Naive thymus-derived CD4-positive, alpha-beta T cell (primary cell): ENCODE data around the gene WDR26. TPM values are rescaled to one million over a fixed set of nuclear protein-coding genes. Genes with fewer than 3 reads are reported as not detected.

Experiments used
- ATAC-seq: fragments of 150-1000 bp; cut with Tn5 transposase; 2 replicates; pipeline ENCODE4 v1.10.0; 2021; ENCODE audit warnings: mild to moderate bottlenecking, moderate library complexity
- CTCF ChIA-PET: fragments of 350-600 bp; sonication (Branson Sonifier 250); formaldehyde crosslinking; loops from one replicate; lab custom pipeline; 2021; ENCODE audit warnings: antibody characterized with exemption; lab: Charles Lee
- POLR2A ChIA-PET: fragments of 350-600 bp; sonication (Branson Sonifier 250); formaldehyde crosslinking; loops from one replicate; lab custom pipeline; 2021; ENCODE audit warnings: antibody characterized with exemption, inconsistent platforms; lab: Charles Lee
- DNase-seq, 9 donors: peaks; one replicate each; pipeline versions ENCODE4 v3.0.0 to v3.0.0-alpha.2; 2020 to 2022; ENCODE audit warnings: mixed read lengths in 1 of 9
- H3K27ac ChIP-seq: one replicate; pipeline ENCODE4 v1.7.0; 2013; ENCODE audit warnings: mild to moderate bottlenecking, low read depth, low read length, moderate library complexity
- H3K27me3 ChIP-seq, 2 donors: one replicate each; pipeline ENCODE4 v1.7.0; 2013; ENCODE audit warnings: low read length in 2 of 2, mild to moderate bottlenecking in 2 of 2, moderate library complexity in 2 of 2; ENCODE audit not compliant: control insufficient read depth in 2 of 2, insufficient read depth in 2 of 2
- H3K36me3 ChIP-seq, 3 experiments: 1 replicate in 2 of 3; 2 replicates in 1 of 3; pipeline ENCODE4 v1.7.0; 2013; ENCODE audit warnings: low read length in 3 of 3, mild to moderate bottlenecking in 3 of 3, moderate library complexity in 1 of 3; ENCODE audit not compliant: insufficient read depth in 3 of 3, control insufficient read depth in 2 of 3
- H3K4me1 ChIP-seq, 2 donors: one replicate each; pipeline ENCODE4 v1.7.0; 2013; ENCODE audit warnings: low read length in 2 of 2, mild to moderate bottlenecking in 2 of 2, moderate library complexity in 1 of 2; ENCODE audit not compliant: control insufficient read depth in 2 of 2, insufficient read depth in 2 of 2
- H3K4me3 ChIP-seq: 2 replicates; pipeline ENCODE4 v1.7.0; 2013; ENCODE audit warnings: mild to moderate bottlenecking, low read length
- H3K9me3 ChIP-seq, 3 experiments: 1 replicate in 2 of 3; 2 replicates in 1 of 3; pipeline ENCODE4 v1.7.0; 2013; ENCODE audit warnings: low read length in 3 of 3; ENCODE audit not compliant: control insufficient read depth in 2 of 3
- H3K27ac Mint-ChIP-seq, 9 donors: one replicate each; pipeline ENCODE4 v1.8.0; 2020 to 2022; ENCODE audit warnings: mixed read lengths in 9 of 9, mild to moderate bottlenecking in 8 of 9, moderate library complexity in 5 of 9, inconsistent platforms in 2 of 9
- H3K27me3 Mint-ChIP-seq, 5 donors: one replicate each; pipeline ENCODE4 v1.8.0; 2021 to 2022; ENCODE audit warnings: mixed read lengths in 5 of 5, mild to moderate bottlenecking in 1 of 5
- H3K36me3 Mint-ChIP-seq, 5 donors: one replicate each; pipeline ENCODE4 v1.8.0; 2020 to 2022; ENCODE audit warnings: mixed read lengths in 5 of 5, mild to moderate bottlenecking in 3 of 5, inconsistent platforms in 1 of 5
- H3K4me1 Mint-ChIP-seq, 7 donors: one replicate each; pipeline ENCODE4 v1.8.0; 2020 to 2022; ENCODE audit warnings: mixed read lengths in 7 of 7, mild to moderate bottlenecking in 3 of 7, inconsistent platforms in 1 of 7
- H3K4me3 Mint-ChIP-seq, 10 donors: one replicate each; pipeline ENCODE4 v1.8.0; 2020 to 2022; ENCODE audit warnings: mild to moderate bottlenecking in 10 of 10, mixed read lengths in 10 of 10, moderate library complexity in 6 of 10, inconsistent platforms in 2 of 10
- H3K9me3 Mint-ChIP-seq, 11 donors: one replicate each; pipeline ENCODE4 v1.8.0; 2020 to 2022; ENCODE audit warnings: mixed read lengths in 11 of 11, mild to moderate bottlenecking in 4 of 11, inconsistent platforms in 1 of 11, moderate library complexity in 1 of 11
- intact Hi-C, 2 donors: fragments of 100-400 bp; cut with micrococcal nuclease; formaldehyde crosslinking; loops; one replicate each; pipeline ENCODE4 v1.15.1; 2023
- polyA plus RNA-seq, 2 donors: library from polyadenylated mRNA; unstranded; fragments of 300-500 nt; fragmentation: Illumina TruSeq; gene quantifications; one replicate each; pipeline ENCODE4 v1.2.3, GENCODE V29; 2021
- total RNA-seq, 6 experiments: library from RNA in 5 of 6; stranded (reverse) in 5 of 6; gene quantifications; 1 replicate in 5 of 6; 2 replicates in 1 of 6; pipeline ENCODE4 v1.2.3 and lab custom pipeline; 2021 to 2026

WDR26 gene
- total and polyA plus RNA-seq, 7 experiments from 2014 or later: 1.7 to 164 (median 99.9) TPM

- Histone ChIP-seq H3K36me3 (peaks cover 0 to 15% (median 0%) of the 10 kb centered on the region in 3 experiments), H3K4me1 (peaks cover 27 to 30% of the 10 kb centered on the region in 2 donors), H3K27ac (peak overlapping the region; percentile 90), H3K9me3 (no peaks in the 10 kb centered on the region), H3K27me3 (no peaks in the 10 kb centered on the region), H3K4me3 (peak overlapping the region; percentile 65)
- intact Hi-C loops: loop anchor here (1.0 to 10.0 kb wide), 17 partner anchors 15 to 1779 kb away; partner anchors contain the start of genes CNIH4 (in 2 of the 2), FBXO28 (in 2 of the 2), NVL (in 2 of the 2) and TP53BP2 (in 2 of the 2)
- peaks cover 43 to 69% (median 57%) of the 10 kb centered on the region in 7 donors for H3K4me1 Mint-ChIP-seq
- peak; percentile 32 to 59 (median 41) for DNase-seq
- ChIA-PET CTCF (no interaction called here), POLR2A (interaction anchor here (0.7 to 5.3 kb wide), 23 partner anchors 8 to 1721 kb away, joined by 3 to 24 read pairs (median 4); partner anchors contain the start of genes AIDA, BROX, CNIH4 and DEGS1)
- ATAC-seq: peak; percentile 30
- no peaks in the 10 kb centered on the region for H3K27me3 Mint-ChIP-seq
- peaks cover 0 to 3% (median 0%) of the 10 kb centered on the region in 11 donors for H3K9me3 Mint-ChIP-seq
- peak overlapping the region; percentile 84 to 98 (median 94) for H3K4me3 Mint-ChIP-seq
- peaks cover 0 to 17% (median under 1%) of the 10 kb centered on the region in 5 donors for H3K36me3 Mint-ChIP-seq
- peak overlapping the region; percentile 81 to 99 (median 93) for H3K27ac Mint-ChIP-seq
Observed at GRCh38 chr1:224433701-224434672, 610 bp downstream of the WDR26 start.

- POLR2A ChIA-PET: interaction anchor here (0.7 to 5.3 kb wide), 15 partner anchors 10 to 317 kb away, joined by 3 to 24 read pairs (median 4); partner anchors contain the start of genes CNIH4 and DEGS1
- CTCF ChIA-PET: interaction anchor here (0.7 kb wide), 1 partner anchor 9 kb away, joined by 3 read pairs; no protein-coding TSS in a partner anchor
- no peaks in the 10 kb centered on the region for H3K9me3 ChIP-seq
- Mint-ChIP-seq H3K4me3 (peak overlapping the region; percentile 84 to 97 (median 91)), H3K27ac (peak overlapping the region; percentile 81 to 97 (median 90)), H3K9me3 (peaks cover 0 to 3% (median 0%) of the 10 kb centered on the region in 11 donors), H3K4me1 (peaks cover 46 to 74% (median 56%) of the 10 kb centered on the region in 7 donors), H3K27me3 (no peaks in the 10 kb centered on the region), H3K36me3 (peaks cover 0 to 21% (median 0%) of the 10 kb centered on the region in 5 donors)
- H3K4me1 ChIP-seq: peaks cover 28 to 30% of the 10 kb centered on the region in 2 donors
- ATAC-seq (no peak), DNase-seq (peak in 7 of 9 donors; percentile 22 to 48 (median 29))
- no peaks in the 10 kb centered on the region for H3K27me3 ChIP-seq
- peak overlapping the region; percentile 65 for H3K4me3 ChIP-seq
- peaks cover 0 to 19% (median 0%) of the 10 kb centered on the region in 3 experiments for H3K36me3 ChIP-seq
- intact Hi-C loops: loop anchor here (2.0 to 10.0 kb wide), 7 partner anchors 14 to 1778 kb away; partner anchors contain the start of genes TP53BP2 (in 2 of the 2), LBR (in 1 of the 2) and PYCR2 (in 1 of the 2)
- peak overlapping the region; percentile 90 for H3K27ac ChIP-seq
Observed at GRCh38 chr1:224433041-224433691, 1.4 kb downstream of the WDR26 start.

DNA sequence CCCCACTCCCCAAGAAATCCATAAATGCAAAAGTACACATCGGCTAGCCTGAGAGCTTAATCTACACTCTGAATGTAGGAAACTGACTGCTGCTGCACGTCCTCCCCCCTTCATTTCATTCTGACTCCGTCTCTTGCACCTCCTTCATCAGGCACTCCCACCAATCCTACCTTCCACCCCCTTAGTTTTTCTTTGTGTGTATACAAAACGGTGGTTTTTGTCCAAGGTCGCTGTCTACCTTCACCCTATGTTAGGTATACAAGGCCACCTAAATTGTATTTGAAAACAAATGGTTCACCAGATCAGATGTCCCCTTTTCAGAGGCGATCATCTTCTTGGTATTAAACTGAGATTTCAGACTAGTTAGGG is 1.9 kb downstream of the WDR26 start:
- Mint-ChIP-seq H3K27me3 (no peaks in the 10 kb centered on the region), H3K36me3 (peaks cover 0 to 23% (median 0%) of the 10 kb centered on the region in 5 donors), H3K9me3 (peaks cover 0 to 3% (median 0%) of the 10 kb centered on the region in 11 donors), H3K4me3 (peak overlapping the region; percentile 84 to 97 (median 91)), H3K4me1 (peaks cover 46 to 79% (median 61%) of the 10 kb centered on the region in 7 donors), H3K27ac (peak overlapping the region; percentile 81 to 97 (median 90))
- DNase-seq (peak in 6 of 9 donors; percentile 7 to 33 (median 22)), ATAC-seq (no peak)
- peak overlapping the region; percentile 65 for H3K4me3 ChIP-seq
- POLR2A ChIA-PET: interaction anchor here (0.9 to 5.3 kb wide), 15 partner anchors 10 to 317 kb away, joined by 3 to 24 read pairs (median 5); partner anchors contain the start of genes CNIH4 and DEGS1
- H3K4me1 ChIP-seq: peaks cover 30 to 31% of the 10 kb centered on the region in 2 donors
- CTCF ChIA-PET: interaction anchor here (0.7 to 1.2 kb wide), 3 partner anchors 9 to 24 kb away, joined by 3 to 6 read pairs (median 3); no protein-coding TSS in a partner anchor
- H3K36me3 ChIP-seq: peaks cover 0 to 19% (median 0%) of the 10 kb centered on the region in 3 experiments
- intact Hi-C loops: loop anchor here (1.0 to 10.0 kb wide), 8 partner anchors 9 to 1778 kb away; partner anchors contain the start of genes TP53BP2 (in 2 of the 2), LBR (in 1 of the 2) and PYCR2 (in 1 of the 2)
- H3K27ac ChIP-seq: peak overlapping the region; percentile 90
- no peaks in the 10 kb centered on the region for H3K9me3 ChIP-seq
- no peaks in the 10 kb centered on the region for H3K27me3 ChIP-seq

- Histone ChIP-seq H3K4me3 (peak overlapping the region; percentile 65), H3K27me3 (no peaks in the 10 kb centered on the region), H3K36me3 (peaks cover 0 to 22% (median 0%) of the 10 kb centered on the region in 3 experiments), H3K27ac (peak overlapping the region; percentile 90), H3K9me3 (no peaks in the 10 kb centered on the region), H3K4me1 (peaks cover 30 to 31% of the 10 kb centered on the region in 2 donors)
- H3K4me1 Mint-ChIP-seq: peaks cover 45 to 80% (median 61%) of the 10 kb centered on the region in 7 donors
- no peak for DNase-seq
- H3K4me3 Mint-ChIP-seq: peak overlapping the region; percentile 84 to 97 (median 91)
- peaks cover 0 to 25% (median 3%) of the 10 kb centered on the region in 5 donors for H3K36me3 Mint-ChIP-seq
- peaks cover 0 to 3% (median 0%) of the 10 kb centered on the region in 11 donors for H3K9me3 Mint-ChIP-seq
- no peaks in the 10 kb centered on the region for H3K27me3 Mint-ChIP-seq
- no peak for ATAC-seq
- peak overlapping the region; percentile 81 to 97 (median 90) for H3K27ac Mint-ChIP-seq
- CTCF ChIA-PET: interaction anchor here (0.7 to 1.6 kb wide), 4 partner anchors 8 to 74 kb away, joined by 3 to 6 read pairs (median 3); no protein-coding TSS in a partner anchor
- POLR2A ChIA-PET: interaction anchor here (0.9 to 5.3 kb wide), 11 partner anchors 10 to 316 kb away, joined by 3 to 24 read pairs (median 6); partner anchors contain the start of genes CNIH4 and DEGS1
- intact Hi-C loops: loop anchor here (1.0 to 10.0 kb wide), 8 partner anchors 9 to 1777 kb away; partner anchors contain the start of genes TP53BP2 (in 2 of the 2), LBR (in 1 of the 2) and PYCR2 (in 1 of the 2)
Observed at GRCh38 chr1:224432146-224432545, 2.5 kb downstream of the WDR26 start.

DNA sequence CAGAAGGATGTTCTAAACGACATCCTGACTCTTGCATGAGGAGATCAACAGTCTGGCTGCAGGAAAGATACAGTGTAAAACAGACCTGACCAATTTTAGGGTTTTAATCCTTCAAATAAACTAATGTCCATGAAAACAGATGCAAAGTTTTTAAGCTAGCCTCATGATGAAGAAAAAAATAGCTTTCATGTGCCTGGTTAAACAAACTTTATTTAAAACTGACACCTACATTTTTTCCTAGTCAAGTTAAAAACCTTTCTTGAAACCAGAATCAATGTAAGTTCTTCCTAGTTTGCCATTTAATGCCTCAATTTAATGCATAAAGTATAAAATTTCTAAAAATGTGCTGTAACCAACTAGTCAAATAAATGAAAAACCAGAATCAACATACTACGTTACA is 2.9 kb downstream of the WDR26 start:
- Histone ChIP-seq H3K27me3 (no peaks in the 10 kb centered on the region), H3K27ac (peak overlapping the region; percentile 90), H3K36me3 (peaks cover 0 to 22% (median 0%) of the 10 kb centered on the region in 3 experiments), H3K4me3 (peak overlapping the region; percentile 65), H3K4me1 (peaks cover 30 to 31% of the 10 kb centered on the region in 2 donors), H3K9me3 (no peaks in the 10 kb centered on the region)
- DNase-seq (no peak), ATAC-seq (no peak)
- ChIA-PET CTCF (interaction anchor here (0.8 to 1.6 kb wide), 3 partner anchors 23 to 74 kb away, joined by 3 to 6 read pairs (median 3); no protein-coding TSS in a partner anchor), POLR2A (interaction anchor here (0.5 to 5.3 kb wide), 14 partner anchors 10 to 316 kb away, joined by 3 to 24 read pairs (median 5); partner anchors contain the start of genes CNIH4 and DEGS1)
- Mint-ChIP-seq H3K4me3 (peak overlapping the region; percentile 84 to 97 (median 91)), H3K27ac (peak overlapping the region; percentile 8 to 93 (median 85)), H3K9me3 (peaks cover 0 to 3% (median 0%) of the 10 kb centered on the region in 11 donors), H3K27me3 (no peaks in the 10 kb centered on the region), H3K36me3 (peaks cover 0 to 24% (median 5%) of the 10 kb centered on the region in 5 donors), H3K4me1 (peaks cover 41 to 79% (median 59%) of the 10 kb centered on the region in 7 donors)
- intact Hi-C loops: loop anchor here (1.0 to 10.0 kb wide), 8 partner anchors 8 to 1777 kb away; partner anchors contain the start of genes TP53BP2 (in 2 of the 2), LBR (in 1 of the 2) and PYCR2 (in 1 of the 2)
